ENCODE results near the gene RAB34.

RAB34 gene

DNA sequence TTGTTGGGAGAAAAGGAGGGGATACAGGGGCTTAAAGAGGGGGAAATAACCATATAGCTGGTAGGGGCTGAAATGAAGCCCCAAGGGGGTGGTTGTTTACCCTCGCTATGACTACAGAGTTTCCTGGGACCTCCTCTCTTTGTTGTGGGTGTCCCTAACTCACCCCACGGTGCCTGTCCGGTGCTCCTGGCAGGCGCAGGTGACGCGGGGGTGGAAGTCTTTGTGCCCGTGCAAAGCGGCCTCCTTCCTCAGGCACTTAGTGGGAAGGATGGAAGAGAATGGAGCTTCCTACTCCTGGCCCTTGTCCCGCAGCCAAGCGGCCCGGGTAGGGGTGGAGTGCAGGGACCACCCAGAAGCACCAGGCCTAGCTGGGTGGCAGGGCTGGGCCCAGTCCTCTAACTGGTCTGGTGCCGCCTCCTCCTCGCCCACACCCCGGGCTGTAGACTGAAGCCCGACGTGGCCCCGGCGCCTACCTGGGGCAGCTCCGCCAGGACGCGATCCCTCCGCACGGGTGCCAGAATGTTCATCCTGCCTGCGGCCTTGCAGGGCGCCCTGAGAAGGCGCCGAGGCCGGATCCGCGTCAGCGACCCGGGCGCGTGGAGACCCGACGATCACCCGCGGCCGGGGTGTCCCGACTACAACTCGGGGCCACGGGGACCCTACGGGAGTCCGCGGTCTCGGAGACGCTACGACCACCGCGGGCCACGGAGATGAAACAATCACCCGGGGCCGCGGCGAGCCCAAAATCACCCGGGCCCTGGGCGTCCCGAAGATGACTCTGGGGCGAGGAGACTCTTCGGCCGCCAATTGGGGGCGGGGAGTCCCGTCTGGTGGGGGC lies 709 bp downstream of the RAB34 start:
- intact Hi-C loops (cut with micrococcal nuclease) = loop anchor here (5.0 kb wide), 1 partner anchor 70 kb away; the partner anchor contains the start of gene BLTP2

DNA sequence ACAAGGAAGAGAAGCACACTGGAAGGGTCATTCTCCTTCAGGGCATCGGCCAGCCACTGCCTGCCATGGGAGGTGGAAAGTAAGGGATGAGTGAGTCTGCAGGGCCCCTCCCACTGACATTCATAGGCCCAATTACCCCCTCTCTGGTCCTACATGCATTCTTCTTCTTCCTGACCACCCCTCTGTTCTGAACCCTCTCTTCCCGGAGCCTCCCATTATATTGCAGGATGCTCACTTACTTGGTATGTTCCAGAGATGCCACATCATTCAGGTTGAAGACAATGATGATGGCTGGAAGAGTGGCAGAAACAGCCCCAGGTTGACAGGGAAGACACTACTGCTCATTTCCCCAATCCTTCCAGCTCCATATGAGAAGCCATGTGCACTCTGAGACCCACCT lies 2.5 kb downstream of the RAB34 start:
- Mint-ChIP-seq H3K9me3 (no peaks in the 10 kb centered on the region), H3K36me3 (ENCODE audit: low read depth) (peaks cover 35% of the 10 kb centered on the region), H3K4me1 (ENCODE audit: low read depth) (peaks cover 56% of the 10 kb centered on the region), H3K4me3 (no peak overlapping the region), H3K27ac (no peak overlapping the region), H3K27me3 (peaks cover 2% of the 10 kb centered on the region)
- intact Hi-C loops (cut with micrococcal nuclease) = loop anchor here (5.0 kb wide), 1 partner anchor 68 kb away; the partner anchor contains the start of gene BLTP2

More for the DNA sequence above, 709 bp downstream of the RAB34 start:
- no peaks in the 10 kb centered on the region for H3K9me3 Mint-ChIP-seq
- peaks cover 57% of the 10 kb centered on the region for H3K4me1 Mint-ChIP-seq (ENCODE audit: low read depth)
- H3K4me3 Mint-ChIP-seq = peak overlapping the region; percentile 84
- H3K36me3 Mint-ChIP-seq (ENCODE audit: low read depth) = peaks cover 53% of the 10 kb centered on the region
- H3K27ac Mint-ChIP-seq = peak overlapping the region; percentile 91
- H3K27me3 Mint-ChIP-seq = peaks cover 2% of the 10 kb centered on the region

DNA sequence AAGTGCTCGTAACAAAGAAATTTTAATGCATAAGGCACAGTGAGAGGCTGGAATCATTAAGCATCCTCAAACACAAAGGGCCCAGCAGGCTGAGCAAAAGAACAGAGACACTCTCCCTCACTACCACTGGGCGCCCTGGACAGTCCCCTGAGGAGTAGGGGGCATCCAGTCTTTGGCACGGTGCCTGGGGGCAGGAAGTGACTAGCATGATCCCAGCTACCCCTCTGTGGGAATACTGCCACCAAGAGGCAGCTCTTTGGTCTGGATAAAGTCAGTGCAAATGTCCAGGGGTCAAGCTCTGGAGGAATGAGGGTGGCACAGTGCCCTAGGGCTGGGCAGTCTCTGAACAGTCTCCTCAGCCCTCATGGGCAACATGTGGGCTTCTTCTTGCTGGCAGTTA lies 3.4 kb downstream of the RAB34 start:
- intact Hi-C loops (cut with micrococcal nuclease) = loop anchor here (5.0 kb wide), 1 partner anchor 52 kb away; the partner anchor contains the start of genes SDF2 and SUPT6H
- Mint-ChIP-seq H3K9me3 (no peaks in the 10 kb centered on the region), H3K27me3 (peaks cover 2% of the 10 kb centered on the region), H3K4me1 (ENCODE audit: low read depth) (peaks cover 53% of the 10 kb centered on the region), H3K36me3 (ENCODE audit: low read depth) (peaks cover 30% of the 10 kb centered on the region), H3K27ac (no peak overlapping the region), H3K4me3 (no peak overlapping the region)

DNA sequence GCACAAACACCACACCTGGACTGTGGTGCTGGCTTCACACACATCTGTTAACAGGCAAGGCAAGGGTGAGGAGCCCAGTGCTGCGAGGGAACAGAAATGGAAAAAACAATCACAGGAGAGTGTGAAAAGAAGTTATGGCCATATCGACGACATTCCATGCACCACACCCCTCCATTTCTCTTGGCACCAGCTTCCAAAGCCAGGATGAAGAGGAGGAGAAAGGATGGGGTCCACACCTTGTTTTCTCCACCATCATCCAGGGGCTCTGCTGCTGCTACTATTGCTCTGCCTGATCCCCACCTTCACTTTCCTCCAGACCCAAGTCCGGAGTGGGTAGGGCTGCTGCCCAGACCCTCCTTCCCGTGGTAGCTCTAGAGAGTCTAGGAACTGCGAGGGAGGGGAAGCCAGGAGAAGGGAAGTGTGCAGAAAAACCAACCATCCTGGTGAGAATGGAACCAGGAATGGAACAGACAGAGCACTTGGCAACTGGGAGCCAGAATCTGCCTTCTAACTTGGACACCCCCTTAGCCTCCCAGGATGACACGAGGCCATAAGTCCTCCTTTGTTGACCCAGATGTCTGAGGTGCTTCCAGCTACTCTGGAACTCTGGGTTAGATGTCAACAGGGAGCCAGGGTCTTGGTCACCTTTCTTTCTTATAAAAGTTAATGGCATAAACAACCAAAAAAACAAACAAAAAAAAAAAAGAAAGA lies 4.8 kb downstream of the RAB34 start:
- Mint-ChIP-seq H3K27ac (peak overlapping the region; percentile 93), H3K36me3 (ENCODE audit: low read depth) (peaks cover 32% of the 10 kb centered on the region), H3K4me3 (peak overlapping the region; percentile 77), H3K4me1 (ENCODE audit: low read depth) (peaks cover 41% of the 10 kb centered on the region), H3K27me3 (peaks cover 2% of the 10 kb centered on the region), H3K9me3 (no peaks in the 10 kb centered on the region)
- intact Hi-C loops (cut with micrococcal nuclease) = loop anchor here (5.0 kb wide), 1 partner anchor 51 kb away; the partner anchor contains the start of genes SDF2 and SUPT6H

DNA sequence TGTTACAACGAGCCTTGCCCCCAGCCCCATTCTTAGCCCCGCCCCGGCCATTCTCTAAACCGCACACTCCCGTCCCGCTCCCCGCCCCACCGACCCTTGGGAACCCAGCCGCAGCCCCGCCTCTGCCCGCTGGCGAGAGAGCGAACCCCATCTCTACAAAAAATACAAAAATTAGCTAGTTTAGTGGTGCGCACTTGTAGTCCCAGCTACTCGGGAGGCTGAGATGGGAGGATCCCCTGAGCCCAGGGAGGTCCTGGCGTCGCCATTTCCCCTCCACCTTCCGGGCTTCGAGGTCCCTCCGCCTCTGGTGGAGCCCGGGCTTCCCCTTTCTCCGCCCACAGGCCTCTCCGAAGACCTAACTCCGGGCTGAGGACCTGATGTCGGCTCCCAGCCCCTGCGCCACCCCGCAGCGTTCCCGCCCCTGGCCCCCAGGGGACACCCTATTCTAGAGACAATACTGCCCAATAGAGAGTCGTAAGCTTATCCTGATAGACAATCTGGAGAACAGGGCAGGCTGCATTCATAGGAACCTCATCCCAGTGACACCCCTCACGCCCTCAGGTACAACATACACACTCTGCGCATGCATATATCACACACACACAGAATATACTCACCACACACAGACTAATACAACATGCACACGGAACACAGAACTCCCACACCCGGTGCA lies 5.5 kb downstream of the RAB34 start:
- H3K9me3 Mint-ChIP-seq = no peaks in the 10 kb centered on the region
- peaks cover 35% of the 10 kb centered on the region for H3K36me3 Mint-ChIP-seq (ENCODE audit: low read depth)
- peaks cover 2% of the 10 kb centered on the region for H3K27me3 Mint-ChIP-seq
- H3K4me3 Mint-ChIP-seq = peak overlapping the region; percentile 77
- intact Hi-C loops (cut with micrococcal nuclease) = loop anchor here (5.0 kb wide), 1 partner anchor 50 kb away; the partner anchor contains the start of genes SDF2 and SUPT6H
- peak overlapping the region; percentile 93 for H3K27ac Mint-ChIP-seq
- peaks cover 39% of the 10 kb centered on the region for H3K4me1 Mint-ChIP-seq (ENCODE audit: low read depth)

DNA sequence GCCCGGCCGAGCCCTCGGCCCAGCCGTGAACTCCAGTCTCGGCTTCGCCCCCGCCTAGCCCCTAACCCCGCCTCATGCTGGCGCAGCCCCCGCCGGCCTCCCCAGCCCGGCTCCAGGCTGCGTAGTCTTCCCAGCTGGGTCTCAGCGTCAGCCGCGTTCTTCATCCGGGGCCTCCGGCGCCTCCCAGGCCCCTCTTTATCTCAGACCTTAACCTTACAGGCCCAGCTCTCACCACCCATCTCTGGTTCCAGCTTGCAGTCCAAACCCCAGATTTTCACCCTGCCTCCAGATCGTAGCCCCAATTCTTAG lies 6.0 kb downstream of the RAB34 start, which contains the start of gene PROCA1:
Gene PROCA1 (minus strand): TSS at position 166 of the 309 bp plus-strand sequence. CDS start 228 bp downstream, outside the sequence.
- intact Hi-C loops (cut with micrococcal nuclease) = loop anchor here (5.0 kb wide), 1 partner anchor 49 kb away; the partner anchor contains the start of genes SDF2 and SUPT6H
- H3K36me3 Mint-ChIP-seq (ENCODE audit: low read depth) = peaks cover 38% of the 10 kb centered on the region
- peak within 1 kb of the TSS; percentile 93 for H3K27ac Mint-ChIP-seq
- peaks cover 39% of the 10 kb centered on the region for H3K4me1 Mint-ChIP-seq (ENCODE audit: low read depth)
- peaks cover 2% of the 10 kb centered on the region for H3K27me3 Mint-ChIP-seq
- H3K4me3 Mint-ChIP-seq = peak within 1 kb of the TSS; percentile 77
- no peaks in the 10 kb centered on the region for H3K9me3 Mint-ChIP-seq

DNA sequence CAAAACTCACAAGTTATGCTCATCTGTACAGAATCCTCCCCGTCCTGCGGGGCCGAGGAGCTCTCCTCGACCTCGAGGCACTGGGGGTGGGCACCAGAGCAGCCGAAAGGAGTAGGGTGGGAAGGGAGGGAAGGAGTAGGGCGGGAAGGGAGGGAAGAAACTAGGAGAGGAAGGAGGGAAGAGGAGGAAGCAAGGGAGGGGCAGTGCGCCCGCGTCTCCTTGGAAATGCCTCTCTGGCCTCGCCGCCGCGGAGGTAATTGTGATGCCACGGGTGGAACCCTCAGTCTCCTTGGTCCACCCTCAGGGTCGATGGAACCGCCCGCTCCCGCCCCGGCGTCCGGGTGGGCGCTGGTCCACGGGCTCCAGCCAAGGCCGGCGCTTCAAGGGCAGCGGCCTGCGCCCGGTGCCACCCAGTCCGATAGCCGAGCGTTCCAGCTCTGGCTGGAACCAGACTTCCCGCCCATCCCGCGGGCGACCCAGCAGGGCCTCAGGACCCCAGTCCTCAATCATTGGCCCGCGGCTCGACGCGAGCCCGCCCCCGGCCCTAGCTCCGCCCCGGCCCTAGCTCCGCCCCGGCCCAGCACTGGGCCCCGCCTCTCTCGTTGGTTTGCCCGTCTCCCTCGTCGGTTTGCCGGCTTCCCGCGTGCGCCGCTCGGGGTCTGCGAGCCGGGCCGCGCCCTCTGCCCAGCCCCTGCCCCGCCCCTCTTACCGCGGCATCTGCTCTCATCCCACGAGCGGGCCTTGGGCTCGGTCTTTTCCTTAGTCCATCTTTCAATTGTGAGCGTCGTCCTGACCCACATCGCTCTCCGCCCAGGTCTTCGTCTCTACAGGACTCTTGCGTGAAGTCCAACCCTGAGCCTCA lies 6.6 kb downstream of the RAB34 start:
- Mint-ChIP-seq H3K27ac (peak overlapping the region; percentile 93), H3K4me1 (ENCODE audit: low read depth) (peaks cover 38% of the 10 kb centered on the region), H3K9me3 (no peaks in the 10 kb centered on the region), H3K4me3 (peak overlapping the region; percentile 77), H3K36me3 (ENCODE audit: low read depth) (peaks cover 38% of the 10 kb centered on the region), H3K27me3 (peaks cover 2% of the 10 kb centered on the region)
- intact Hi-C loops (cut with micrococcal nuclease) = loop anchor here (5.0 kb wide), 1 partner anchor 49 kb away; the partner anchor contains the start of genes SDF2 and SUPT6H

DNA sequence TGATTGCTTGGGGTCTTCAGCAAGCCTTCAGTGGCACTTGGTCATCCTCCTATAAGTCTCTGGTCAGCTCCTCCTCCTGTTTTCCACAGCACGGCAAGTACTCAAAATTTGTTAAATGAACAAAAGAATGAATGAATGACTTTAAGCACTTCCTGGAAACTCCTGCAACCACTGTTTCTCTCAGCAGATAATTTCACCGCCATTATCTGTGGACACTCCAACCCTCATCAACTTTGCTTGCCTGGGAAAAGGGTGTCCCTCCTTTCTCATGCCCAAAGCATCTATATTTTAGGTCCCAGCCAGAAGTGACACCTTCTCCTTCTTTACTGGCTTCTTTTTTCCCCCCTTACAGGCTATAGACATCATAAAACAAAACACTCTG lies 10.3 kb downstream of the RAB34 start:
- intact Hi-C loops (cut with micrococcal nuclease) = no loop called here
- H3K4me3 Mint-ChIP-seq = no peak overlapping the region
- peaks cover 50% of the 10 kb centered on the region for H3K36me3 Mint-ChIP-seq (ENCODE audit: low read depth)
- H3K27me3 Mint-ChIP-seq = no peaks in the 10 kb centered on the region
- peaks cover 22% of the 10 kb centered on the region for H3K4me1 Mint-ChIP-seq (ENCODE audit: low read depth)
- no peaks in the 10 kb centered on the region for H3K9me3 Mint-ChIP-seq
- H3K27ac Mint-ChIP-seq = no peak overlapping the region

DNA sequence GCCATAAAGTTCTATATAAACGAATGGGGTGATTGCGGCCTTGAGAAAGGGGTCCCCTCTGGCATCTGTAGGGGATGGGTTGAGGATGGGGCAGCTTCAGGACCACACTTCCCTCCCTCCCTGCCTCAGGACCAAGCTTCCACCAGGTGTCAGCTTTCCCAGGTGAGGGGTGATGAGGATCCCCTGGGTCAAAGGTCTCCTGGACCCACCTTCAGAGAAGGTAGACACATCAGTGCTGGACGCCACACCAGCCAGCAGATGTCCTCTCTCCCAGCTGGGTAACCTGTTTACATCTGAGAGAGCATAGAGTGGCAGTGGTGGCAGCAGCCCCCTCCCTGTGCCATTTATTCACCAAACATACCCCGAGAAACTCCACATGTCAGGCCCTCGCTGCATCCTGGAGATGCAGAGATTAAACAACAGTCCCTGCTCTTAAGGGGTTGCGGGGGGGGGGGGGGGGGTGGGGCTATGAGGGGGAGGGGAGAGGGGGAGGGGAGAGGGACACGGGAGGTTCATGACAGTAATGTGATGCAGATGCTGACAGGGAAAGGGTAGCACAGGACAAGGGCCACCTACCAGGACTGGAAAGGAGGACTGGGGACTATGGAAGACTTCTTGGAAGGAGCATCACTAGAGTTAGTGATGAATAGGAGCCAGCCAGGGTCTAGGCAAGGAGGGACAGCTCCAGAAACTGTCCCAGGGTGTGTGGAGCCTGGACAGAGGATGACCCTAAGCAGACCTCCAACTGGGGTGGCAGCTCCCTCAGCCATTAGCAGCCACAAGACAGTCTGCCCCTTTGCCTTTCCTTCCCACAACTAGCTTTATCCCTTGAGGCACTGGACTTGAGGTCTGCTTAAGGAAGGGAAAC lies 11.0 kb downstream of the RAB34 start:
- H3K27me3 Mint-ChIP-seq = no peaks in the 10 kb centered on the region
- peaks cover 56% of the 10 kb centered on the region for H3K36me3 Mint-ChIP-seq (ENCODE audit: low read depth)
- no peaks in the 10 kb centered on the region for H3K9me3 Mint-ChIP-seq
- no peak overlapping the region for H3K4me3 Mint-ChIP-seq
- intact Hi-C loops (cut with micrococcal nuclease) = no loop called here
- peaks cover 16% of the 10 kb centered on the region for H3K4me1 Mint-ChIP-seq (ENCODE audit: low read depth)
- no peak overlapping the region for H3K27ac Mint-ChIP-seq

DNA sequence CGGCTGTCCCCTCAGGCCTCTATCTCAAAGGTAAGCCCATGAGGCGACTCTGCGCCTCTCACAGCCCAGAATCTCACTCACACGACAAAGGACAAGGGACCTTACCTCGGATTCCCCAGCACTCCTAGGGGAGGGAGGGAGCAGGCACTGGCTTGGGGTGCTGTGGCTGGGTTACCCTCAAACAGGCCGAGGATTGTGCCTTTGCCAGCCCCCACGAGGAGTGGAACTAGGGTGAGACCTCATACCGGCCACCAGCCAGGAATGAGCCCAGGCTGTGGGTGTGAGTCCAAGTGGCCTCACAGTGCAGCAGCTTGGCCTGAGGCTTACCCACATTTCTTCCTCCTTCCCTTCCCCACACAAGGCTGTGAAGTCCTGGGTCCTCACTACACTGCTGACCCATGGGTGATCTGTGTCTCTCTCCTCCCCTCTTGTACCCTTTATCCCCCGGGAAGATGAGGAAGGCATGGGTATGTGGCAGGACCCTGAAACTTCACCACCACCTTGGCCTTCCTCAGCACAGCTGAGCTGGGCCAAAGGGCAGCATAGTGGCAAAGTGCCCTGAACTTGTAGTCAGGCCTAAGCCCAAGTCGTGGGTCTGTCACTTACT lies 11.8 kb downstream of the RAB34 start:
- no peaks in the 10 kb centered on the region for H3K27me3 Mint-ChIP-seq
- H3K4me3 Mint-ChIP-seq = no peak overlapping the region
- H3K36me3 Mint-ChIP-seq (ENCODE audit: low read depth) = peaks cover 65% of the 10 kb centered on the region
- peaks cover 11% of the 10 kb centered on the region for H3K4me1 Mint-ChIP-seq (ENCODE audit: low read depth)
- intact Hi-C loops (cut with micrococcal nuclease) = no loop called here
- no peaks in the 10 kb centered on the region for H3K9me3 Mint-ChIP-seq
- peak overlapping the region; percentile 12 for H3K27ac Mint-ChIP-seq

DNA sequence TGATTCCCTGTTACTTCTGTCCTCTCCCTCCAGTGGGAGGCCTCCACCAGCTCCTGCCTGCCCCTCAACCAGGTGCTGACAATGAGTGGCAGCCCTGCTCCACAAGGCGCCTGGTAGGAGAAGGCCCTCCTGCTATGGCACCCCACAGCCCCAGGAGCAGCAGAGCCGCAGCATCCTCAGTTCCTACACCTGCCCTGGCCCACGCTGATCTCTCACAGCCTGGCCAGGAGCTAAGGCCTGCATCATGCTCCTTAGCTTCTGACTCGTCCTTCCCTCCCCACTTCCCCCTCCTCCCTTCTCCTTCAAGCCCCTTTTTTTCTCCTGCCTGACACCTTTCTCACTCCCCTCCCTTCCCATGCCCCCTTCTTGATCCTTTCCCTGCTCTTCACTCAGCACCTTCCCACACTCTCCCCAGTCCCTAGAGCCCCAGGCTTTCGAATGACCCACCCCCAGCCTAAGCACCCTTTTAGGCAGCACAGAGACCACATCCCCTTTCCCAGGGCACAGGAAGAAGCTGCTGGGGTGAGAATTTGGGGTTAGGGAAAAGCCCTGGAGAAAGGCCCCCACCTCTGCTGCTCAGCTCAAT lies 12.5 kb downstream of the RAB34 start:
- no peaks in the 10 kb centered on the region for H3K27me3 Mint-ChIP-seq
- no peaks in the 10 kb centered on the region for H3K9me3 Mint-ChIP-seq
- H3K4me3 Mint-ChIP-seq = no peak overlapping the region
- H3K36me3 Mint-ChIP-seq (ENCODE audit: low read depth) = peaks cover 72% of the 10 kb centered on the region
- intact Hi-C loops (cut with micrococcal nuclease) = no loop called here
- peaks cover 6% of the 10 kb centered on the region for H3K4me1 Mint-ChIP-seq (ENCODE audit: low read depth)
- peak overlapping the region; percentile 12 for H3K27ac Mint-ChIP-seq

All from dendritic cell treated with granulocyte-macrophage colony-stimulating factor and Interleukin-4, amounts not matched to agents 40 ng/mL and 50 ng/mL, for 4 days (primary cell).